HG02798 (cell line): ENCODE data around the gene IRAK3.

Source experiments
- ATAC-seq: cut with Tn5 transposase; IDR thresholded peaks from one replicate; pipeline ENCODE4 v1.9.1; 2021; ENCODE audit warnings: mild to moderate bottlenecking; ENCODE audit not compliant: unreplicated experiment, poor library complexity

Gene IRAK3

DNA sequence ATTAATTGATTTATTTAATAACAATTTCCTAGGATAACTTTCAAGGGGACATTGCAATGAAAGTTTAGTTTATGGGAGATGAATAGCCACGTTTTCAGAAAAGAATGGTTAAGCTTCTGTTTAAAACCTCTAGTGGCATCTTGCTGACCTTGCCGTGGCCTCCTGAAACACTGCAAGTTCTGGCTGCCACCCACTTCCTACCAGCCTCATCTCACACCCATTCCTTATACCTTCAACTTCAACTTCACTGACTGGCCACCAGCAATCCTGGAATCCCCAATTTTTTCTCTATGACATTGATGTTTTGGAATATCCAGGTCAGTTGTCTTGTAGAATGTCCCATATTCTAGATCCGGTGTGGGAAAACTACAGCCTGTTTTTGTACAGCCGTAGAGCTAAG is 108.1 kb downstream of the IRAK3 start:
- ATAC-seq = no peak

DNA sequence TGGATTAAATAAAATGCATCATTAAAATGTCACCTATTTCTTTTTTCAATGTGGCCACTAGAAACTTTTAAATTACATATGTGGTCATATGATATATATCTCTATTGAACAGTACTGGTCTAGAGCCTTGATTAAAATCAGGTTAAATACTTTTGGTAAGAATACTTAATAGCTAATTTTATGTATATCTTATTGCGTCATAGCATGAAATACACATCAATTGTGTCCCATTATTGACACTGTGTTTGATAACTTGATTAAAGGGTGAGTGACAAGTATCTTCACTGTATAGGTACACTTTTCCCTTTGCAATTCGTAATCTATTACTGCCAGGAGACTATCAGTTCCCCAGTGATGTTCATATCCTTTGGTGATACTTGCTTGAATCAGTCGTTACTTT is 108.9 kb downstream of the IRAK3 start:
- no peak for ATAC-seq

DNA sequence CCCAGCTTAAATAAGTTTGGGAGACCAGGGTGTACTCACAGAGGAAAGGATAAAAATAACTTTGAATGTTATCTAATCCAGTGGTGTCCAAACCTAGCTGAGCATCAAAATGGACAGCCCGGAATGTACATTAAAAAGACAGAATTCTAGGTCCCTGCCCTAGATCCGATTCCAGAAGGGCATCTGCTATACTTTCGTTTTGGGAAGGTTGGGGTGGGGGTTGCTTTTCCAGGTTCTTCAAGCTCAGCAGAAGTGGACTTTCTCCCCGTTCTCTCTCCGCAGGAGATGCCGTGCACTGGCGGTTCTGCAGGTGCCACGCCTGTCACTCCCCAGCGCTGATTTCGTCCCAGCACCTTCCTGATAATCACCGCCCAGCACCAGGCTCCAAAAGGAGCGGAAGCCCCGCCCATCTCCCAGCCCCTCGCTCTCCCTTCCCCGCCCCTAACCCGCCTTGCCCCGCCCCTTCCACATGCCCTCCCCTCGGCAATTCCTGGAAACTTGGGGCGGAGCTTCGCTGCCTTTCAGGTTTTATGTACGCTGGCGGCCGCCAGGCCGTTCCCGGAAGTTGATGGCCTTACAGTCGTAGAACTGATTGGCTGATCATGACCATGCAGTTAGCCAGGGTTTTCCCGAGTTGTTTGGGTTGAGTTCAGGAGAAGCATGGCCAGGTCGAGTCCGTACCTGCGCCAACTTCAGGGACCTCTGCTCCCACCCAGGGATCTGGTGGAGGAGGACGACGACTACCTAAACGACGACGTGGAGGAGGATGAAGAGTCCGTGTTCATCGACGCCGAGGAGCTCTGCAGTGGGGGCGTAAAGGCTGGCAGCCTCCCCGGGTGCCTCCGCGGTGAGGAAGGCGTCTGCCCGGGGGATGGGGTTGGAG is 113.2 kb downstream of the IRAK3 start, which contains the start of gene HELB:
Gene HELB (plus strand): TSS at position 550 of the 883 bp plus-strand sequence. CDS start 111 bp downstream, at position 661.
- peak; percentile 94 for ATAC-seq

DNA sequence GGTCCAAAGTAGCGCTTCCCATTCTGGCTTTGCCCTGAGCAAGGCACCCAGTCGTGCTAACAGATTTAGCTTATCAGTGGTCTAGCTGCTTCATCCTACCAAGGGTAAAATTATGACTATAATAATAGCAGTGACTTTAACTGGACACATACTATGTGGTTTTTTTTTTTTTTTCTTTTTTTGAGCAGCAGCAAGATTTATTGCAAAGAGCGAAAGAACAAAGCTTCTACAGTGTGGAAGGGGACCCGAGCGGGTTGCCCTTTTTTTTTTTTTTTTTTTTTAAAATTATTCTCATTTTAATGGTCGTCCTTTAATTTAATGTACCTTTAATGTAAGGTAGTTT is 113.8 kb downstream of the IRAK3 start:
- no peak for ATAC-seq

DNA sequence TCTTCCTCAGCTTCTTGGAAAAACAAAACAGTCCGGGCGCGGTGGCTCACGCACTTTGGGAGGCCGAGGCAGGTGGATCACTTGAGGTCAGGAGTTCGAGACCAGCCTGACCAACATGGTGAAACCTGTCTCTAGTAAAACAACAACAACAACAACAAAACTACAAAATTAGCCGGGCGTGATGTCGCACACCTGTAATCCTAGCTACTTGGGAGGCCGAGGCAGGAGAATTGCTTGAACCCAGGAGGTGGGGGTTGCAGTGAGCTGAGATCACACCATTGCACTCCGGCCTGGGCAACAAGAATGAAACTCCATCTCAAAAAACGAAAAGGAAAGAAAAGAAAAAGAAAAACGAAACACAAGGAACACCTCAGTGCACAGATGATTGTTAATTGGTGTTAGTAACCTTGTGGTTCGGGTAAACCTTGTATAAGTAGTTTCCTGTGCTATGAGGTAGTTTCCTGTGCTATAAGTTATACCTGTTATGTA is 114.3 kb downstream of the IRAK3 start:
- ATAC-seq = peak; percentile 37
